ENCODE results near the gene RCSD1.

DNA sequence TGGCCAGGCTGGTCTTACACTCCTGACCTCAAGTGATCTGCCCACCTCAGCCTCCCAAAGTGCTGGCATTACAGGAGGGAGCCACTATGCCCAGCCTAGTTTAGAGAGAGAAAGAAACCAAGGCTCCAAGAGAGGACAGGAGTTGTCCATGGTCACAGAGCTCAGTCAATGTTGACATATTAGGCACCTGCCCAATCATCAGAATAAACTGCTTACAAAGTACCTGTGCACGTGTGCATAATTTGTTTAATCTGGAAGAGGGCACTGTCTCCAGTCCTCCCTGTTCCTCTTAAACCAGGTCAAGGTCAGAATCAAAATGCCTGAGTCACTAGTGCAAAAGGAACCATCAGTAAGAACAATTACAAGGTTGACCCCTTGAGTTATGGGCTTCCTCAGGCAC is 71.5 kb downstream of the RCSD1 start:
- TF ChIP-seq, protein P1, sequence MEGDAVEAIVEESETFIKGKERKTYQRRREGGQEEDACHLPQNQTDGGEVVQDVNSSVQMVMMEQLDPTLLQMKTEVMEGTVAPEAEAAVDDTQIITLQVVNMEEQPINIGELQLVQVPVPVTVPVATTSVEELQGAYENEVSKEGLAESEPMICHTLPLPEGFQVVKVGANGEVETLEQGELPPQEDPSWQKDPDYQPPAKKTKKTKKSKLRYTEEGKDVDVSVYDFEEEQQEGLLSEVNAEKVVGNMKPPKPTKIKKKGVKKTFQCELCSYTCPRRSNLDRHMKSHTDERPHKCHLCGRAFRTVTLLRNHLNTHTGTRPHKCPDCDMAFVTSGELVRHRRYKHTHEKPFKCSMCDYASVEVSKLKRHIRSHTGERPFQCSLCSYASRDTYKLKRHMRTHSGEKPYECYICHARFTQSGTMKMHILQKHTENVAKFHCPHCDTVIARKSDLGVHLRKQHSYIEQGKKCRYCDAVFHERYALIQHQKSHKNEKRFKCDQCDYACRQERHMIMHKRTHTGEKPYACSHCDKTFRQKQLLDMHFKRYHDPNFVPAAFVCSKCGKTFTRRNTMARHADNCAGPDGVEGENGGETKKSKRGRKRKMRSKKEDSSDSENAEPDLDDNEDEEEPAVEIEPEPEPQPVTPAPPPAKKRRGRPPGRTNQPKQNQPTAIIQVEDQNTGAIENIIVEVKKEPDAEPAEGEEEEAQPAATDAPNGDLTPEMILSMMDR (IDR thresholded peaks at IDR 0.05; ENCODE audit: low read length) = no peak
- no peak for TF ChIP-seq EZH2 (IDR thresholded peaks at IDR 0.05; ENCODE audit: borderline replicate concordance, low read length)

All from OCI-LY1 (cell line).